ENCODE data around the gene NOX5. TPM values are rescaled to one million over a fixed set of nuclear protein-coding genes. Genes with fewer than 3 reads are reported as not detected.

NOX5 gene
- total and polyA plus RNA-seq, 2 of the 4 experiments (the other 2 are of a cell fraction): 0.07 TPM; not detected in 1

GRCh38 chr15:69031013-69032001 lies 16.8 kb downstream of the NOX5 start:
- H3K56ac ChIP-seq (ENCODE audit: extremely low read depth, insufficient read depth, low read length): no peak overlapping the region
- no TSS peak for BruUV-seq (replicated peaks)
- H4K8ac ChIP-seq (ENCODE audit: low read depth in 2 of 2, low read length in 2 of 2): no peak overlapping the region
- no peak overlapping the region for H4K91ac ChIP-seq (ENCODE audit: insufficient read depth, low read depth, low read length)
- H3K18ac ChIP-seq (ENCODE audit: low read depth, low read length): no peak overlapping the region
- H3K23ac ChIP-seq (ENCODE audit: low read depth, low read length): no peak overlapping the region
- H3K9me3 ChIP-seq (ENCODE audit: control insufficient read depth, insufficient read depth, low read length): no peaks in the 10 kb centered on the region
- intact Hi-C loops (cut with micrococcal nuclease): no loop called here
- H3K14ac ChIP-seq (replicated peaks; ENCODE audit: low read depth, low read length): no peak overlapping the region
- no peak overlapping the region for H4K5ac ChIP-seq (ENCODE audit: low read depth, low read length)
- no peak for DNase-seq
- H3K4me1 ChIP-seq (ENCODE audit: control insufficient read depth, insufficient read depth, low read length): peaks cover 3% of the 10 kb centered on the region
- H3K4ac ChIP-seq (ENCODE audit: low read depth, low read length): no peak overlapping the region
- no peak overlapping the region for H2BK5ac ChIP-seq (ENCODE audit: low read depth, low read length, poor library complexity, severe bottlenecking)
- H3K79me1 ChIP-seq (ENCODE audit: low read depth in 1 of 2, low read length in 2 of 2): no peaks in the 10 kb centered on the region
- peak overlapping the region; percentile 34 for H3K4me3 ChIP-seq (ENCODE audit: insufficient read depth, low read depth, low read length)
- H3K36me3 ChIP-seq (ENCODE audit: control insufficient read depth, insufficient read depth, low read length): no peaks in the 10 kb centered on the region
- ChIA-PET POLR2A (ENCODE audit: unreplicated experiment) (no interaction called here), CTCF (interaction anchor here (0.9 to 1.3 kb wide), 4 partner anchors 9 to 106 kb away, joined by 3 to 5 read pairs (median 4); no protein-coding TSS in a partner anchor)
- TF ChIP-seq MAFK (IDR thresholded peaks at IDR 0.05; ENCODE audit: low read depth, low read length): no peak
- no peak for TF ChIP-seq SMC3 (IDR thresholded peaks at IDR 0.05; ENCODE audit: low read depth, low read length)
- no peak for TF ChIP-seq NFE2L2 (IDR thresholded peaks at IDR 0.05; ENCODE audit: low read depth, low read length)
- TF ChIP-seq MXI1 (IDR thresholded peaks at IDR 0.05; ENCODE audit: borderline replicate concordance, low read depth, low read length): no peak
- no peak for TF ChIP-seq RCOR1 (IDR thresholded peaks at IDR 0.05; ENCODE audit: insufficient replicate concordance, low read length)
- TF ChIP-seq RAD21 (IDR thresholded peaks at IDR 0.05; ENCODE audit: low read length): 0 out of 2 replicates have a peak, but pooled peaks have one; percentile 9
- no peak for TF ChIP-seq CHD1 (IDR thresholded peaks at IDR 0.05; ENCODE audit: low read depth, low read length)
- no peak for TF ChIP-seq RFX5 (IDR thresholded peaks at IDR 0.05; ENCODE audit: low read depth, low read length)
- no peak for TF ChIP-seq POLR2A (IDR thresholded peaks at IDR 0.05; ENCODE audit: low read depth, low read length)
- TF ChIP-seq, protein P1, sequence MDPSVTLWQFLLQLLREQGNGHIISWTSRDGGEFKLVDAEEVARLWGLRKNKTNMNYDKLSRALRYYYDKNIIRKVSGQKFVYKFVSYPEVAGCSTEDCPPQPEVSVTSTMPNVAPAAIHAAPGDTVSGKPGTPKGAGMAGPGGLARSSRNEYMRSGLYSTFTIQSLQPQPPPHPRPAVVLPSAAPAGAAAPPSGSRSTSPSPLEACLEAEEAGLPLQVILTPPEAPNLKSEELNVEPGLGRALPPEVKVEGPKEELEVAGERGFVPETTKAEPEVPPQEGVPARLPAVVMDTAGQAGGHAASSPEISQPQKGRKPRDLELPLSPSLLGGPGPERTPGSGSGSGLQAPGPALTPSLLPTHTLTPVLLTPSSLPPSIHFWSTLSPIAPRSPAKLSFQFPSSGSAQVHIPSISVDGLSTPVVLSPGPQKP (IDR thresholded peaks at IDR 0.05; ENCODE audit: borderline replicate concordance, low read depth, low read length): no peak
- peak; percentile 35 for TF ChIP-seq CTCF (conservative IDR thresholded peaks at IDR 0.05; ENCODE audit: low read depth, low read length)
- TF ChIP-seq CEBPB (IDR thresholded peaks at IDR 0.05; ENCODE audit: low read depth, low read length): no peak
- in situ Hi-C loops (cut with MboI; ENCODE audit: low sequenced_read_pairs): no loop called here
- WGBS, 2 experiments (ENCODE audit: extremely low coverage in 2 of 2, insufficient read length in 1 of 2): 16% methylated on average over 35 of the region's 42 CpGs; no CpG with 5 or more reads in 1 of the 2 experiments
- ATAC-seq (ENCODE audit: low read depth): peak; percentile 78
- H2BK20ac ChIP-seq (ENCODE audit: low read depth, low read length): no peak overlapping the region
- no peak overlapping the region for H3K9ac ChIP-seq (ENCODE audit: low read depth, low read length)
- peak overlapping the region; percentile 90 for H2AFZ ChIP-seq (replicated peaks; ENCODE audit: low read length, poor library complexity)
- peaks cover 14% of the 10 kb centered on the region for H3K27me3 ChIP-seq (ENCODE audit: control insufficient read depth, insufficient read depth, low read length)
- no peak overlapping the region for H2BK120ac ChIP-seq (ENCODE audit: low read depth, low read length)
- peak overlapping the region; percentile 70 for H3K4me2 ChIP-seq (ENCODE audit: low read depth, low read length)
- H4K20me1 ChIP-seq (ENCODE audit: insufficient read depth, low read length): 0 out of 2 replicates have a peak, but pooled peaks cover 3% of the 10 kb centered on the region
- H2AK9ac ChIP-seq (replicated peaks; ENCODE audit: low read depth, low read length, poor library complexity): no peak overlapping the region
- no peak overlapping the region for H3K27ac ChIP-seq (ENCODE audit: insufficient read depth, low read length)
- H2AK5ac ChIP-seq (ENCODE audit: low read depth, low read length): no peak overlapping the region
- no peak overlapping the region for H2BK15ac ChIP-seq (ENCODE audit: low read depth, low read length)
- H3K9me1 ChIP-seq (ENCODE audit: insufficient read depth, low read length): no peaks in the 10 kb centered on the region; the same call in 1 of the 2 replicates
- dilution Hi-C loops (cut with HindIII; ENCODE audit: low sequenced_read_pairs, unreplicated experiment): no loop called here
